ENCODE results near the gene TM2D3. TPM values are rescaled to one million over a fixed set of nuclear protein-coding genes. Genes with fewer than 3 reads are reported as not detected.
"Not testable (repeated sequence)": the region's sequence is repeated elsewhere in the genome, so short reads cannot be mapped to it uniquely, and the experiment has no call there.

The TM2D3 gene
- total and polyA plus RNA-seq, 10 of the 15 experiments (the other 5 are each of a cell fraction or from before 2014, with no cell fraction given), result 28.3 to 84.5 (median 45.0) TPM

- intact Hi-C loops (cut with micrococcal nuclease; ENCODE audit: unreplicated experiment), result no loop called here
Measured at GRCh38 chr15:101633356-101633755, 18.8 kb downstream of the TM2D3 start.

GRCh38 chr15:101626729-101627128, 25.5 kb downstream of the TM2D3 start:
- CTCF ChIA-PET; POLR2A ChIA-PET; H3K9ac ChIP-seq (ENCODE audit: control insufficient read depth, insufficient read depth, low read length); H3K27me3 ChIP-seq (replicated peaks in 1 of 2; ENCODE audit: control insufficient read depth in 2 of 2, insufficient read depth in 2 of 2, low read length in 1 of 2); H3K4me3 ChIP-seq; H4K20me1 ChIP-seq (ENCODE audit: control insufficient read depth, insufficient read depth); ATAC-seq; RAD21 ChIA-PET (ENCODE audit: unreplicated experiment); BruUV-seq (replicated peaks); H3K4me1 ChIP-seq (ENCODE audit: control insufficient read depth, insufficient read depth, low read length); SMC1A ChIA-PET (ENCODE audit: uncharacterized antibody, unreplicated experiment); DNase-seq (ENCODE audit: low read depth, low spot score); H3K79me2 ChIP-seq (ENCODE audit: control insufficient read depth, insufficient read depth, low read length); H2AFZ ChIP-seq (ENCODE audit: control insufficient read depth, low read depth, low read length); H3K4me2 ChIP-seq (ENCODE audit: control insufficient read depth, insufficient read depth); in situ Hi-C loops (cut with MboI); FAIRE-seq; H3K36me3 ChIP-seq (ENCODE audit: control insufficient read depth in 2 of 2, insufficient read depth in 2 of 2, low read length in 1 of 2); intact Hi-C loops (cut with micrococcal nuclease; ENCODE audit: unreplicated experiment); H3K27ac ChIP-seq (ENCODE audit: control insufficient read depth, insufficient read depth): not testable (repeated sequence)
- WGBS (ENCODE audit: insufficient coverage, insufficient replicate concordance, low lambda C conversion rate, missing lambda C conversion rate), result 84% methylated on average over 15 of the region's 15 CpGs
- peaks cover 12% of the 10 kb centered on the region for H3K9me3 ChIP-seq (replicated peaks; ENCODE audit: control insufficient read depth, insufficient read depth, low read length)

More at GRCh38 chr15:101633356-101633755, 18.8 kb downstream of the TM2D3 start:
- Histone ChIP-seq H3K9ac (ENCODE audit: control insufficient read depth, insufficient read depth, low read length) (no peak overlapping the region), H3K4me1 (ENCODE audit: control insufficient read depth, insufficient read depth, low read length) (no peaks in the 10 kb centered on the region), H4K20me1 (ENCODE audit: control insufficient read depth, insufficient read depth) (no peaks in the 10 kb centered on the region), H3K79me2 (ENCODE audit: control insufficient read depth, insufficient read depth, low read length) (no peaks in the 10 kb centered on the region), H3K27ac (ENCODE audit: control insufficient read depth, insufficient read depth) (no peak overlapping the region), H2AFZ (ENCODE audit: control insufficient read depth, low read depth, low read length) (no peak overlapping the region), H3K36me3 (ENCODE audit: control insufficient read depth in 2 of 2, insufficient read depth in 2 of 2, low read length in 1 of 2) (no peaks in the 10 kb centered on the region), H3K4me2 (ENCODE audit: control insufficient read depth, insufficient read depth) (no peak overlapping the region), H3K27me3 (replicated peaks in 1 of 2; ENCODE audit: control insufficient read depth in 2 of 2, insufficient read depth in 2 of 2, low read length in 1 of 2) (no peaks in the 10 kb centered on the region), H3K9me3 (replicated peaks; ENCODE audit: control insufficient read depth, insufficient read depth, low read length) (no peaks in the 10 kb centered on the region), H3K4me3 (no peak overlapping the region)
- 100% methylated on average over 3 of the region's 3 CpGs for WGBS (ENCODE audit: insufficient coverage, insufficient replicate concordance, low lambda C conversion rate, missing lambda C conversion rate)
- in situ Hi-C loops (cut with MboI), result no loop called here
- ChIA-PET SMC1A (ENCODE audit: uncharacterized antibody, unreplicated experiment) (interaction anchor here (0.9 kb wide), 1 partner anchor 336 kb away, joined by 3 read pairs; no protein-coding TSS in a partner anchor), RAD21 (ENCODE audit: unreplicated experiment) (no interaction called here), CTCF (no interaction called here), POLR2A (no interaction called here)
- DNase-seq (ENCODE audit: low read depth, low spot score), result no peak
- no peak for FAIRE-seq
- no peak for TF ChIP-seq PAX5 (IDR thresholded peaks at IDR 0.05; ENCODE audit: borderline replicate concordance, low read depth, low read length)
- no peak for TF ChIP-seq ZNF217 (IDR thresholded peaks at IDR 0.05)
- no peak for ATAC-seq
- BruUV-seq (replicated peaks), result no TSS peak
